Liver (tissue), 9 donors: ENCODE data around the gene CELF1. TPM values are rescaled to one million over a fixed set of nuclear protein-coding genes. Genes with fewer than 3 reads are reported as not detected.

Source experiments
- DNase-seq: peaks from one replicate; pipeline ENCODE4 v3.0.0-alpha.2; 2017; ENCODE audit warnings: low spot score
- H3K27ac ChIP-seq, 2 donors: one replicate each; pipeline ENCODE4 v1.7.0; 2013; ENCODE audit warnings: inconsistent platforms in 2 of 2, low read length in 2 of 2, control low read depth in 1 of 2, low read depth in 1 of 2, mild to moderate bottlenecking in 1 of 2
- H3K27me3 ChIP-seq, 4 donors: one replicate each; pipeline versions ENCODE4 v1.6.1 to v1.7.0; 2013; ENCODE audit warnings: low read length in 3 of 4, inconsistent platforms in 1 of 4, mild to moderate bottlenecking in 1 of 4, moderate library complexity in 1 of 4; ENCODE audit not compliant: control insufficient read depth in 4 of 4, insufficient read depth in 4 of 4
- H3K36me3 ChIP-seq, 4 donors: one replicate each; pipeline versions ENCODE4 v1.6.1 to v1.7.0; 2013; ENCODE audit warnings: low read length in 3 of 4, mild to moderate bottlenecking in 3 of 4, low read depth in 1 of 4, moderate library complexity in 1 of 4; ENCODE audit not compliant: control insufficient read depth in 4 of 4, insufficient read depth in 3 of 4
- H3K4me1 ChIP-seq, 4 donors: one replicate each; pipeline versions ENCODE4 v1.6.1 to v1.7.0; 2013; ENCODE audit warnings: low read length in 3 of 4, mild to moderate bottlenecking in 3 of 4, moderate library complexity in 1 of 4; ENCODE audit not compliant: control insufficient read depth in 4 of 4, insufficient read depth in 4 of 4
- H3K4me3 ChIP-seq, 3 donors: one replicate each; pipeline versions ENCODE4 v1.6.1 to v1.7.0; 2013; ENCODE audit warnings: low read length in 3 of 3, control low read depth in 1 of 3, low read depth in 1 of 3, mild to moderate bottlenecking in 1 of 3
- H3K9ac ChIP-seq, 2 donors: one replicate each; pipeline ENCODE4 v1.7.0; 2013; ENCODE audit warnings: low read length in 2 of 2, mild to moderate bottlenecking in 2 of 2, moderate library complexity in 2 of 2, control low read depth in 1 of 2, low read depth in 1 of 2
- H3K9me3 ChIP-seq, 4 donors: one replicate each; pipeline versions ENCODE4 v1.6.1 to v1.7.0; 2013; ENCODE audit warnings: low read length in 3 of 4; ENCODE audit not compliant: control insufficient read depth in 4 of 4
- ATF3 ChIP-seq: IDR thresholded peaks from 2 replicates; pipeline ENCODE4 v1.6.1; 2016; ENCODE audit warnings: antibody characterized with exemption
- CTCF ChIP-seq: fragments of 150-350 bp; IDR thresholded peaks from 2 replicates; pipeline ENCODE4 v1.5.1; 2017; ENCODE audit warnings: improper control_type of control experiment, low read depth, low read length; ENCODE audit not compliant: missing input control
- EGR1 ChIP-seq, 2 donors: IDR thresholded peaks; 2 replicates each; pipeline ENCODE4 v1.6.1; 2016 to 2018; ENCODE audit warnings: antibody characterized with exemption in 2 of 2, low read depth in 2 of 2
- FOXA1 ChIP-seq: IDR thresholded peaks from 2 replicates; pipeline ENCODE4 v1.6.1; 2016; ENCODE audit warnings: antibody characterized with exemption
- FOXA2 ChIP-seq: IDR thresholded peaks from 2 replicates; pipeline ENCODE4 v1.6.1; 2016; ENCODE audit warnings: antibody characterized with exemption
- GABPA ChIP-seq, 2 donors: IDR thresholded peaks in 1 of 2; conservative IDR thresholded peaks in 1 of 2; 2 replicates each; pipeline ENCODE4 v1.6.1; 2016; ENCODE audit warnings: antibody characterized with exemption in 2 of 2, mild to moderate bottlenecking in 1 of 2, moderate library complexity in 1 of 2
- HNF4A ChIP-seq, 2 donors: conservative IDR thresholded peaks; 2 replicates each; pipeline ENCODE4 v1.6.1; 2016; ENCODE audit warnings: antibody characterized with exemption in 2 of 2, mild to moderate bottlenecking in 2 of 2
- HNF4G ChIP-seq: IDR thresholded peaks from 2 replicates; pipeline ENCODE4 v1.6.1; 2016; ENCODE audit warnings: antibody characterized with exemption
- JUND ChIP-seq, 2 donors: IDR thresholded peaks; 2 replicates each; pipeline ENCODE4 v1.6.1; 2016; ENCODE audit warnings: antibody characterized with exemption in 2 of 2
- MAX ChIP-seq: IDR thresholded peaks from 2 replicates; pipeline ENCODE4 v1.6.1; 2016; ENCODE audit warnings: antibody characterized with exemption
- NR2F2 ChIP-seq: IDR thresholded peaks from 2 replicates; pipeline ENCODE4 v1.6.1; 2016; ENCODE audit warnings: antibody characterized with exemption
- RAD21 ChIP-seq, 2 donors: IDR thresholded peaks; 2 replicates each; pipeline ENCODE4 v1.6.1; 2016; ENCODE audit warnings: antibody characterized with exemption in 2 of 2, mild to moderate bottlenecking in 2 of 2
- REST ChIP-seq: IDR thresholded peaks from 2 replicates; pipeline ENCODE4 v1.6.1; 2016; ENCODE audit warnings: antibody characterized with exemption, mild to moderate bottlenecking
- RXRA ChIP-seq, 2 donors: IDR thresholded peaks; 2 replicates each; pipeline ENCODE4 v1.6.1; 2017 to 2018; ENCODE audit warnings: antibody characterized with exemption in 2 of 2, mild to moderate bottlenecking in 1 of 2
- SP1 ChIP-seq: IDR thresholded peaks from 2 replicates; pipeline ENCODE4 v1.6.1; 2018; ENCODE audit warnings: antibody characterized with exemption, mild to moderate bottlenecking
- TAF1 ChIP-seq: conservative IDR thresholded peaks from 2 replicates; pipeline ENCODE4 v1.6.1; 2016; ENCODE audit warnings: antibody characterized with exemption, mild to moderate bottlenecking
- YY1 ChIP-seq: IDR thresholded peaks from 2 replicates; pipeline ENCODE4 v1.6.1; 2016; ENCODE audit warnings: antibody characterized with exemption, mild to moderate bottlenecking
- ZBTB33 ChIP-seq: IDR thresholded peaks from 2 replicates; pipeline ENCODE4 v1.6.1; 2016; ENCODE audit warnings: antibody characterized with exemption
- WGBS: extraction: QIAGEN DNeasy Blood & Tissue Kit; methylation state at CpG from one replicate; pipeline ENCODE4 v1.1.7; 2013; 5-methylcytosine and 5-hydroxymethylcytosine counted together
- polyA plus RNA-seq, 2 donors: library from polyadenylated mRNA; stranded (reverse) in 1 of 2; unstranded in 1 of 2; fragments of 200-250 nt in 1 of 2; fragments of >200 nt in 1 of 2; fragmentation: Nextera tagmentation in 1 of 2; extraction: Ambion mirVana in 1 of 2; gene quantifications; one replicate each; pipeline versions ENCODE4 v1.2.1 to v1.2.3, GENCODE V29; 2013 to 2015
- total RNA-seq, 2 donors: library from RNA; depleted of rRNA; stranded (reverse); fragments of >200 nt; gene quantifications; one replicate each; pipeline ENCODE4 v1.2.3, GENCODE V29; 2014
- donor health status: healthy.
- donor health status: healthy.
- donor health status: healthy.
- donor health status: healthy.
- donor health status: healthy.

CELF1 gene
- total and polyA plus RNA-seq, 4 donors, result 23.5 to 139 (median 60.3) TPM

DNA sequence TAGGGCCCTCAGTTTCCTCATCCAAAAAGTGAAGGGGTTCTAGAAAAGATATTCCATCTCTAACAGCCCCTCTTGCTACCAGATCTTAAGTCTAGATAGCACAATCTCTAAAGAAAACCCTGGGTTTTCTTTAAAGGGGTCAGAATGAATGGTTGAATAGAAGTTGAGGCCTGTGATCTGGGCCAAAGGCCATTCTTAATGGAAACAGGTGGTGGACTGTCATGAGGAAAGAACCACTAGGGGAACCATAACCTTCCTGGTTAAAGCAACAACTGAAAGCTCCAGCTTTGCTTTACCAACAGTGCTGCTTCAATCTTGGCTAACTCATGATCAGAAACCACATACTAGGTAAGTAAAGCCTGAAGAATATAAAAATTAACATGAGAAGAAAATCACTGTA, 1.8 kb downstream of the CELF1 start:
- H3K4me1 ChIP-seq, result peaks cover 19 to 38% (median 28%) of the 10 kb centered on the region in 4 donors
- peak overlapping the region in 1 of 2 donors; percentile 96 for H3K9ac ChIP-seq
- H3K27ac ChIP-seq, result peak overlapping the region; percentile 93 to 96
- no peaks in the 10 kb centered on the region for H3K36me3 ChIP-seq
- TF ChIP-seq FOXA1, result no peak
- TF ChIP-seq RXRA (IDR thresholded peaks at IDR 0.05), result no peak
- TF ChIP-seq HNF4A (conservative IDR thresholded peaks at IDR 0.05), result no peak
- TF ChIP-seq YY1, result no peak
- TF ChIP-seq CTCF, result peak; percentile 20
- TF ChIP-seq TAF1, result peak; percentile 11
- no peak for TF ChIP-seq EGR1 (IDR thresholded peaks at IDR 0.05; ENCODE audit: low read depth in 2 of 2)
- TF ChIP-seq REST, result no peak
- peak in 1 of 2 donors; percentile 19 for TF ChIP-seq RAD21 (IDR thresholded peaks at IDR 0.05)
- H3K9me3 ChIP-seq, result no peaks in the 10 kb centered on the region
- no peak for DNase-seq
- H3K4me3 ChIP-seq, result peak overlapping the region in 2 of 3 donors; percentile 41 to 96
- no peaks in the 10 kb centered on the region for H3K27me3 ChIP-seq

- DNase-seq, result no peak
- Histone ChIP-seq H3K27ac (peak overlapping the region; percentile 93 to 96), H3K9me3 (no peaks in the 10 kb centered on the region), H3K27me3 (no peaks in the 10 kb centered on the region), H3K4me3 (no peak overlapping the region), H3K36me3 (no peaks in the 10 kb centered on the region), H3K4me1 (peaks cover 19 to 38% (median 28%) of the 10 kb centered on the region in 4 donors), H3K9ac (no peak overlapping the region)
- WGBS, result 70% methylated on average over 10 of the region's 10 CpGs
- TF ChIP-seq GABPA (IDR thresholded peaks at IDR 0.05 in 1 of 2, conservative IDR thresholded peaks at IDR 0.05 in 1 of 2) (no peak), FOXA2 (no peak), RAD21 (IDR thresholded peaks at IDR 0.05) (peak; percentile 35 to 41), FOXA1 (no peak), HNF4G (peak; percentile 15), NR2F2 (no peak), ATF3 (peak; percentile 74), HNF4A (conservative IDR thresholded peaks at IDR 0.05) (peak; percentile 41 to 59), ZBTB33 (peak; percentile 31), JUND (IDR thresholded peaks at IDR 0.05) (peak in 1 of 2 donors; percentile 44), RXRA (IDR thresholded peaks at IDR 0.05) (peak in 1 of 2 donors; percentile 65), REST (no peak), TAF1 (peak; percentile 12), YY1 (peak; percentile 59), SP1 (peak; percentile 46), MAX (no peak)
Measured at GRCh38 chr11:47550288-47551047, 2.5 kb downstream of the CELF1 start.
